GM10266 (cell line): Measurements from ENCODE around the gene INSR.

ENCODE experiments used
- DNase-seq: peaks from one replicate; pipeline ENCODE4 v3.0.0; 2012; ENCODE audit errors: extremely low spot score
- CTCF ChIP-seq: IDR thresholded peaks from 2 replicates; pipeline ENCODE4 v1.5.1; 2012; ENCODE audit warnings: mild to moderate bottlenecking, low read depth; ENCODE audit not compliant: control insufficient read depth, insufficient read depth; ENCODE audit errors: missing control alignments

Gene INSR

GRCh38 chr19:7264858-7265257 is 29.4 kb downstream of the INSR start:
- no peak for DNase-seq
- no peak for TF ChIP-seq CTCF

- no peak for TF ChIP-seq CTCF
- no peak for DNase-seq
These were observed 30.7 kb downstream of the INSR start for GRCh38 chr19:7263521-7263920.

- no peak for TF ChIP-seq CTCF
- DNase-seq, result no peak
These were observed 31.1 kb downstream of the INSR start for GRCh38 chr19:7263066-7263465.

GRCh38 chr19:7262470-7262869 is 31.7 kb downstream of the INSR start:
- no peak for DNase-seq
- TF ChIP-seq CTCF, result no peak

GRCh38 chr19:7260161-7260560 is 34.1 kb downstream of the INSR start:
- TF ChIP-seq CTCF, result no peak
- DNase-seq, result no peak

GRCh38 chr19:7258840-7259395 is 35.3 kb downstream of the INSR start:
- no peak for DNase-seq
- no peak for TF ChIP-seq CTCF

GRCh38 chr19:7258041-7258839 is 36.0 kb downstream of the INSR start:
- no peak for TF ChIP-seq CTCF
- DNase-seq, result no peak
